HuH-7.5 (cell line): ENCODE results near the gene RIMS3.
A peak's percentile ranks its signal among the peaks of the same experiment; 100 is the strongest.
"Not testable (repeated sequence)": the region's sequence is repeated elsewhere in the genome, so short reads cannot be mapped to it uniquely, and the experiment has no call there.

Source experiments
- DNase-seq: peaks from one replicate; pipeline ENCODE4 v3.0.0; 2011; ENCODE audit warnings: low spot score

Gene RIMS3

DNA sequence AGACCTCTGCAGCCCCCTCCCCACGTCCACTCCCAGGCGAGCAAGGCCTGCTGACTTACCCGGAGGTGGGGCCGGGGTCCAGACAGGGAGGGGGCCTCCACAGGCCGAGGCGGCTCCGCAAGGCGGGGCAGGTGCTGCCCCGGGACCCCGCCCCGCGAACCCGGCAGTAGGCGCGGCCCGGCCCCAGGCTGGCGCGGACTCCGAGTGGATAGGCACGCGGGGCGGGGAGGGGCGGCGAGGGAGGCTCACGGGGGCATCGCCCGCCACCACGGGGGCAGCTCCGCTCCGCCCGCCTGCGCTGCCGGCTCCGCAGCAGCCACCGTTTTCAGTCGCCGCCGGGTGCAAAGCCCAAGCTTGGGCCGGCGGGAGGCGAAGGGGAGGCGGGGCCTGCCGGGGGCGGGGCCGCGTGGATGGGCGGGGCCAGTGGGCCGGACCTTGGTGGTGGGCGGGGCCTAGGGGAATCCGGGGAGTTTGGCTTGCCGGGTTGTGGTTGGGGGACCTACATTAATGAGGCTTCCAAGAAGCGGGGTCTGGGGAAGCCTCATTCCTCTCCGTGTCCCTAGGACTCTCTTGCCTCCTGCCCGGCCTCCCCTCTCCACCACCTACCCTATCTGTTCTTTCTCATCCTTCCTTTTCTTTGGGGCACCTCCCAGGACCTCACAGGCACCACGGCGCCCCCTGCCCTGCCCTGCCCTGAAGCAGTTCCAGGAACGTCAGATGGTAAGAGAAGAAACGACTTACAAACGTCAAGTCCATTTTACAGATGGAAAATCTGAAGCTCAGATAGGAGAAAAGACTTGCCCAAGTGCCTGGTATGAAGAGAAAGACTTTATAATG, at the start of gene RIMS3:
TSS of gene RIMS3 (minus strand) at position 348 of the 837 bp plus-strand sequence. CDS start 23,757 bp downstream, outside the sequence.
- DNase-seq = peak; percentile 69

DNA sequence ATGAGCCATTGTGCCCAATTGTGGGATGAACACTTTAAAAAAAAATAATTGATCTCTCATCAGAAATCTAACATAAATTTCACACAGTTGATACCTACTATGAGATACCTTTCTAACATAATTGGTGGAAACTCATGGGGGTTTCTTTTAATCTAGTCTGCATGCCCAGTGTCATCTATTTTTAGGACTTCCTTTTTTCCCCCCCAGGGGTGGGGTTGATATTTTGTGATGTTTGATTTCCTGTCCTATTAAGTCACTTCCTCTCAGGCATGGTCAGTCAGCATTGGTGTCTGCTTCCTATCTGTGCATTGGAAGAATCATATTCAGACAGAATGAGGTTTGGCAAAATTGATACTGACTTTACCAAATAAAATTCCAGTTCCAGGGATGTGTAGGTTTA, 47.5 kb upstream of the RIMS3 start:
- no peak for DNase-seq

DNA sequence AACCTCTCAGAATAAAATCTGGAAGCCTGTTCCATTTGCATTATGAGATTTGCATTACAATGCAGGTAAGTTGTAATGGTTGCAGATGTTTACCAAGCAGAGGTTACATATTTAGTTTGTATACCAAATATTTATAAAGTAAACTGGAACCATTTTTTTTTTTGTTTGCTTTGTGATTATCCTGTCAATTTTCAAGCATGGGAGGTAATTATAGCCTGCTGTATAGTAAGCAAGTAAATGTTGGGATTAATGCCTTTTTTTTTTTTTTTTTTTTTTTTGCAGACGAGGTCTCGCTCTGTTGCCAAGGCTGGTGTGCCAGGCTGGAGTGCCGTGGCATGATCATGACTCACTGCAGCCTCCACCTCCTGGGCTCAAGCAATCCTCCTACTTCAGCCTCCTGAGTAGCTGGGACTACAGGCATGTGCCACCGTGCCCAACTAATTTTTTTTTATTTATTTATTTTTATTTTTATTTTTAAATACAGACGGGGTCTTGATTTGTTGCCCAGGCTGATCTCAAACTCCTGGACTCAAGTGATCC, 47.0 kb upstream of the RIMS3 start:
- no peak for DNase-seq

DNA sequence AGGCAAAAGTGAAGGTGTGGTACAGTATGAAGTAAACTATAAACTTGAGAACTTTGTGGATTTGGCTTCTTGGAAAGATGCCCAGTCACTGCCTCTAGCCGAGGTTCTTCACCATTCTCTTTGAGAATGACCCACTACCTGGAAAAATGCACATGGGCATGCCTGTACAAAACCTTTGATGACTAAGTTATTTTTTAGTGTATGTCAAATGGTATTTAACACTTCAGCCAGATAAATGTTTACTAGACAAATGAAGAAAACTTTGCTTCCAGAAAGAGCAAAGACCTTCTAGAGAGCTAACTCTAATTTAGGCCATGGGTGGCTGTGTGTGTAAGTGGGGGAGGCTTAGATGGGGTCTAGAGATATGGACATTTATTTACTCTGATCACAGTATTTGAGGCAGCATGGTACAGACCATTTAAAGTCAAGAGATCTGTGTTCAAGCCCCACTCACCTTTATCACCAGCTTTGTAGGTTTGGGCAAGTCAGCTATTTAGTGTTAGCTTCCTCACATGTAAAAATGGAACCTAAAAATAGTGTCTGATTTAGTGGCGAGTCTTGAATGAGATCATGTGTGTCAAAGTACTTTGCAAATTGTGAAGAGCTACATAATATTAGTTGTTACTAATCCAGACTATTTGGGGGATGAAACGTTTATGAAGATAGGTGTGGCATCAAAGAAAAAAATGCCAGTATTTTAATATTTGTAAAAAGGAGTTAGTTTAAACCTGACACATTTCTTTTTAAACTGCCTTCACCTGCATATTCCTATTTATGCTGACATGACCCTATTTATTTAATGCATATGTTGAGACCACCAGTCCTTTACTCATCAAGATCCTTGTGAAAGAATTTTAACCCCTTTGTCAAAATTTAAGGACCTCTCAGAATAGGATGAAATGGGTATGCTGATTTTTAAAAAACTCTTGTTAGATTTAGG, 46.3 kb upstream of the RIMS3 start:
- DNase-seq = no peak

DNA sequence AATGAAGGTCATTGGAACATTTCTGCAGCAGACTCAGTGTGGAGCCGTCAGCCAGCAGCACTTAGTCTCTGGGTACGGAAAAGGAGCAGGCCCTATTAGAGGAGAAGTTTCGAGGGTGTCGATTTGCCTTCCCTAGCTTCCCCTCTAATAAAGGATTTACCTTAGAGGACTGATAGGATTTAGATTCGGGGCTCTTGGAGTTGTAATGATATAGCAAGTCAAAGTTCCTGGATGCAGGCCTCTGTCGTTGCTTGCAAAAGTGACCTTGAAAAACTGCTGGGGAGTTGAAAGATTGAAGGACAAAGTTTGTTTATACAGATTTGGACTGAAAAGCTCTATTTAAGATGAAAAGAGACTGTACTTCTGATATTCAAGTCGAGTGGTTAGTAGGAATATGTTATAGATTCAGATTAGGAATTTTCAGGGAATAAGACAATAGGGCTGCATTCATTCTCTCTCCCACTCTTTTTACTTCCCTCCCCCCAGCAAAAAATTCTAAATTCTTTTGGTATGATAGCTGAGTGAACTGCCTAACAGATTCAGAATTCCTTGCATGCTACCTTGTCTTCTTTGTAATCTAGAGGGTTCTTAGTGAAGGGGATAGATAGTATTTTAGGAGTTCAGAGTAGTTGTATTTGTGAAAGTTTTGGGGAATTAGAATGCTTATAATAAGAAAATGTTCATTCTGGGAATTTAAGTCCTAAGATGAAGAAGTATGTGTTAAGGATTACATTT, 45.3 kb upstream of the RIMS3 start:
- DNase-seq = no peak

DNA sequence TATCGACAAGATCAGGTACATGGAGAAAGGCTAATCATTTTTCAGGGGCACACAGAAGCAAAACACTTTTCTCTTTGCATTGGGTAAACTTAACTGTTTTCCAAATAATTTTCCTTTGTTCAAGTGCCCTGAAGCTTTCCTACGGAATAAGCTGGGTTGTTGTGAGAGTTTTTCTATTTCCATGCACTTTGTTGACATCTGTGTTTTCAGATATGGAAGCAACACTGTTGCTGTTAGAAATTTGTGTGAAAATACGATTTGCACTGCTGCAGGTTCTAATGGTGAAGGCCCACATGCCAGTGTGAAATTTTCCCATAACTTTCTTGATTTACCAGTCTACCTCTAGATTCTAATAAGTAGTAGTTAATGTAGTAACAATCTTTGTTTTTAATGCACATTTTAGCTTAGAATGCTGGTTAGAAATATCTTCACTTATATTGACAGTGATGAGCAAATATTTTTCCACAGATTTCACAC, 44.4 kb upstream of the RIMS3 start:
- no peak for DNase-seq

DNA sequence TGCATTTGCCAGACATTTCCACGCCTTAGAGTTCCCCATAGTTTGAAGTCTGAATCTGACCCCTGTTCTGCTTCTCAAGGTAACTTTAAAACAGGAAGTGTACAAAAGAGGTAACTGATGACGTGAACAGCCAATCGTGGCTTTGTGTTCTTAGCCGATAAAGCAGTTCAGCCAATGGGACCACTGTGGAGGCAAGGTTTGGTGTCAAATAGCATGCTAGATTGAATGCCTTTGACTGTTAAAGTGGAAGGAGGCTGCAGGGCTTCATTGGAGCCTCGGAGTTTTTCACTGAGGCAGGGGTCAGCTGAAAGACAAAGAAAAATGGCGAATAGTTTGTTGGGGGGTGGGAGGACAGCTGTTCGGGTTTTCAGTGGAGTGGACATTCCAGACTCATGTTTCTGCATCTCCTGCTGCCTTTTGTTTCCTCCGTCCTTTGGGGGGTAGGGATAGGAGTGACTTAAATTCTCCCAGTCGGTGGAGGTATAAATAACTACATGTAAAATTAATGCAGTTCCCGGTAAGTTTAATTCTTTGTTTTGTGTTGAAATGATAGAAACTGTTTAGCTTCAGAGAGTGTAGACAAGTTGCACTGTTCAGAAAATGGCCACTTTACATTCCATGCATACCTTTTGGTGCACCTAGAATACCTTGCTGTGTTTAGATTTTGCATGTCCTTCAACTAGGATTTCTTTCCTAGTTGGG, 43.8 kb upstream of the RIMS3 start:
- DNase-seq = peak; percentile 46

DNA sequence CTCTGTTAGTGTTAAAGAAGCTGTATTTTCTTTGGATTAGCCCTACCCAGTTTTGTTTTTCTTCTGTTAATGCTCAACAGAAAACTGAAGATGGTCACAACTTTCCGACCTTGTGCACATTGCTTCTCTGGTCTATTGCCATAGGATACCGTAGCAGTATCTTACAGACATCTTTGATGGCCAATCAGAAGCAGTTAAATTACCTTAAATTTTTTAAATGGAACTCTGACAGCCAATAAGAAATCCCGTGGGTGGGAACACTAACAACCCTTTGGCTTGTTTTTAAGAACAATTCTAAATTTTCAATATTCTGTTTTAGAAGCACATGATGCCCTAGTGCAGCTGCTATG, 43.2 kb upstream of the RIMS3 start:
- no peak for DNase-seq

DNA sequence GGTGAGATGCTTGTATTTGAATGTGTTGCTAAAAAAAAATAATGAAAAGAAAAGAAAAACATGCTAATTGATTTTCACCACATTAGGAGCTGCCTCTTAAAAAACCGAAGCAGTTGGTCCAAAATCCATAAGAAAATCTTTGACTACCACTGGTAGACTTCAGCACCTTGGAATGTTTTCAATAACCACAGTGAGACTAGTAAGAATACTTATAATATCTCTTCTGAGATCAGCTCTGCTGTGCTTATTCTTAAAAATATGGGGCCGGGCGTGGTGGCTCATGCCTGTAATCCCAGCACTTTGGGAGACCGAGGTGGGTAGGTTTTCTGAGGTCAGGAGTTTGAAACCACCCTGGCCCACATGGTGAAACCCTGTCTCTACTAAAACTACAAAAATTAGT, 41.1 kb upstream of the RIMS3 start:
- no peak for DNase-seq

DNA sequence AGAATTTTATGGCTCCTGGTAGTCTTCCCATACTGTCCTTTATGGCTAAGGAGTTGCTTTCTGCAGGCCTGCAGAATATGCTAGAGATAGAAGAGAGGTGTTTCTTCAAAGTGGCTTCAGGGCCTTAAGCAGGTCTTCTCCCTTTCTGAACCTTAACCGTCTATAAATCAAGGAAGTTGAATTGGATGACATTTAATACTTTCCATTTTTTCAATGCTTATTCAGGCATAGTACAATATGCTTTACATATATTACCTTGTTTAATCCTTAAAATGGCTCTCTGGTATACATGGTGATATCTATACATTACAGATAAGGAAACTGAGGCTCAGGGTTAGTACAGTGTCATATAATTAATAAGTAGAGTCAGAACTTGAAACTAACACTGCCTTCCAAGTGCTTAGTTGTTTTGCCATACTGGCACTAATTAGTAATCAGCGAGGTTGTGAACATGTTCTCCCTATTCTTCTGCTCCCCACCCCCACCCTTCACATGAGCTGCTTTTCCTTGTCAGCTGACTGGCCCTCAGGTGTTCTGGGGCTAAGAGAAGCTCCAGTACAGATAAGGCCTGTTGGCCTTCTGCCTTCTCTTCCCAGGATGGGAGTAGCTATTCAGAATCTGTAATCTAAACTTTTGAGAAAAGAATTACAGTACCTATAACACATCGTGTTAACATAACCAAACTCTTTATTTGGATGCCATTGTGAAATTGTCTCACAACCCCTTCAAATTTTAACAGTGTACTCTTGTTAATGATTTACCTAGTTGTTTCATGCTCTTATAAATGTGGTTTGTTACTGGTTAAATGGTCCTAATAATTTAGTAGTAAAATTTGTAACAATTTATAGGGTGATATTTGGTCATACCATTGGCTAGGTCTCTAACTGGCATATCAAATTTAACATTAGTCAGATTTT, 39.6 kb upstream of the RIMS3 start:
- no peak for DNase-seq

DNA sequence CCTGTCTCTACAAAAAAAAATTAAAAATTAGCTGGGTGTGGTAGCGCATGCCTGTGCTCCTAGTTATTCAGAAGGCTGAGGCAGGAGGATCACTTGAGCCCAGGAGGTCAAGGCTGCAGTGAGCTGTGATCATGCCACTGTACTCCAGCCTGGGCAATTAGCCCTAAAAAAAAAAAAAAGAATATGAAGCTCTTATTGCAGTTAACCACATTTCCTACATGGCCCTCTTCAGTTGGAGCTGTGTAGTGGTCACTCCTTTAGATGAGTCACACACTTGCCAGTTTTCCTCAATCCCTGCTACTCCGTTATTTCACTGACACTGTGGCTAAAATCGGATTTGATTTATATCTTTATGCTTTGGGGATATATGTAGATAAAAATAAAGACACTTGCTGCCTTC, 37.8 kb upstream of the RIMS3 start:
- DNase-seq = no peak

DNA sequence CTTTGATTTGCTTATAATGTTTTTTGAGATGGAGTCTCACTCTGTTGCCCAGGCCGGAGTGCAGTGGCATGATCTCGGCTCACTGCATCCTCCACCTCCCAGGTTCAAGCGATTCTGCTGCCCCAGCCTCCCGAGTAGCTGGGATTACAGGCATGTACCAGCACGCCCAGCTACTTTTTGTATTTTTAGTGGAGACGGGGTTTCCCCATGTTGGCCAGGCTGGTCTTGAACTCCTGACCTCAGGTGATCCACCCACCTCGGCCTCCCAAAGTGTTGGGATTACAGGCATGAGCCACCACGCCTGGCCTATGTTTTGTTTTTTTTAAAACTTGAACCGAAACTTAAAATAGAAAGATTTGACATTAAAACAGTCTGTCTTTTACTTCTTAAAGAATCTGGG, 37.3 kb upstream of the RIMS3 start:
- not testable (repeated sequence) for DNase-seq

DNA sequence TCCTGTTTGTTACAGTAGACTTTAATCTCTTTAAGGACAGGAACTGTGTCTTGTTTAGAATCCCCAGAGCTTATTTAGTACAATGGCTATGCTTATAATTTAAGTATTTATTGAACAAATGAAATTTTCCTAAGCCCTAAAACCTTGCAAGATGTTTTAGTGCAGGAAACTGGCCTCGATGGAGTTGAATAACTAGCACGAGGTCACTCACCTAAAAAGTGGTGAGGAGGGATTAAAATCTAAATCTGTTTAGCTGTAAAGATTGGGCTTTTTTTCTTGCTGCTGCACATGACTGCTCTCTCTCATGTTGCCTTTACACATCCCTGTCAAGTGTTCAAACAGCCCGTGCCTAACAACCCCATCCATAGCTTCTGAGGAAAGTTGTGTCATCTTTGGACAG, 36.2 kb upstream of the RIMS3 start:
- no peak for DNase-seq

DNA sequence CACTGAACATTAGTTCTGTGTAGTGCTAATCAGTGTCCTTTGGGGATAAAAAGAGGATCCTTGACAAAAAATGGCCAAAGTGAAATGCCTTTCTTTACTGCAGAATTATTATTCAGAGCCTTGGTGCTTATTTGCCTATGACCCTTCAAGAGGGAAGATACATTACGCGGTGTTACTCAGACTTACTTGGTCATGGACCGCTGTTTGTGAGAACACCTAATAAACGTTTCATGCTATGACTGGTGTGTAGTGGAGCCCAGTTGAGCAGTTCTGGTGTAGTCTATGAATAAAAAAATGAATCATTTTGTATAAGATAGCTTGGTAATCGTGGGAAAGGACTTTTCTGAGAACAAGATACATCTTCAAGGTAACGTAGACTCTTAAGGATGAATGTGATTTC, 34.3 kb upstream of the RIMS3 start:
- DNase-seq = no peak

DNA sequence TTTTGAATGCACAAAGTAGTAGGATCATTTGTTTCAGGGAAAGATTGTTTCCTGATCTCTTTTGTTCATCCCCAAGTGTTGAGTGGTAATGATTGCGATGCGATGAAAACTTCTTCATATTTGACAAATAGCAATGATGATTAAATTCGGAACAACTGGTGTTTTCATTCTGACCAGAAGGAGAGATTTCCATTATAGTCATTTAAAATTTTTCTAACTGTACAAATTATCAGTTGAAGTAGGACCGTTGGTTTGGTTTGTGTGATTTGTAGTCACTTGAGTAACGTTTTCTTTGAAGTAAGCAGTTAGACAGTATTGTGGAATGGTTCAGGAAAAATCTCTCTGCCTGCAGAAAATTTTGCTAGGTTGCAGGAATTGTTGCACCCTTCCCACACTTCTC, 32.0 kb upstream of the RIMS3 start:
- DNase-seq = no peak

DNA sequence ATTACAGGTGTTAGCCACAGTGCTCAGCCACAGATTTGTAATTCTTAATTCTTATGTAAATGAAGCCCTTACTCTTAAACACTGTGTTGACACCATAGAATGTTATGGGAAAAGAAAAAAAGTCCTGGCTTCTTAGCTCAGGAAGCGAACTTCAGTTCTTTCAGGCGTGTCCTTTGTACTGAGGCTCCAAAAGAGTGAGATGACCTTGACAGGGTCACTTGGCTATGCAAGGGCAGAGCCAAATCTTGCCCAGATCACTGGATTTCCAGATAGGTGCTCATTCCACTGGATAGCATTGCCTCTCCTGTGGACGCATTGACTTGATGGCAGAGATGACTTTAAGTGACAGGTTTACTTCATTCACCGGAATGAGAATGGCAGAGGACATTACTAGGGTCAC, 30.8 kb upstream of the RIMS3 start:
- DNase-seq = no peak

DNA sequence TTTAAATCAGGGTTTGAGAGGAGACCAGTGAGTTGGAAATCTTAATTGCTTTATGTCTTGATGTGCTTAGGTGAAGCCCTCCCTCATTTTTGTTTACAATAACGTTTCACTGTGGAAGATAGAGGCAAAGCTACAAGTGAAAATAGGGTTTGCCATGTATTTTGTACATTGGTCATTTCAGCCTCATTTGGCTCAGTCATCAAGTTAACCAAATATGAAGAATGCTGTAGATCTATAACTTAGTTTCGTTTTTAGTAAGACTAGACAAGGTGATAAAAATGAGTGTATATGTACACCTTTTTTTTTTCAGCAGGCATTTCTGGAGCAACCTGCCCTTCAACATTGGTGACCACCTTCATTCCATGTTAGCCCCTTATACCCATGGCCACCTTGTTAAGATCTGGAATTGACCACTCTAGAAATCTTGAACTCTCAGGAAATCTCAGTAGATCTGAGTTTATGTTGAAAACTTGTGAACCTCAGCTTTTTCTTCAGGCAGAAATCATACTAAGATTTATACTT, 28.9 kb upstream of the RIMS3 start:
- no peak for DNase-seq

DNA sequence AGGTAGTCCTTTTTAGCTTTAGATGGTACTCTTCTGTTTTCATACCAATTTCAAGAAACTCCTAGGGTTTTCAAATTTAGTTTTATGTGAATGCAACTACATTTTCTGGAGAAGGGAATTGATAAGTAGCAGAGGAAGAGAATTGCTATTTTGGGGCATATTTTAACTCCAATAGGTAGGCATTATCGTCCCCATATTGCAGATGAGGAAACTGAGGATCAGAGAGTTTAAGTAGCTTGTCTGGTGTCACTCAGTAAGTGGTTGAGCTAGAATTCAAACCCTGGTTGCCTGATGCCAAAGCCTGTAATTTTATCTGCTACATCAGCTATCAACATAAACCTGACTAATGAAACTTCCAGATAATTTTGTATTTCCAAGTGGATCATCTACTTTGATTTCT, 27.9 kb upstream of the RIMS3 start:
- no peak for DNase-seq

DNA sequence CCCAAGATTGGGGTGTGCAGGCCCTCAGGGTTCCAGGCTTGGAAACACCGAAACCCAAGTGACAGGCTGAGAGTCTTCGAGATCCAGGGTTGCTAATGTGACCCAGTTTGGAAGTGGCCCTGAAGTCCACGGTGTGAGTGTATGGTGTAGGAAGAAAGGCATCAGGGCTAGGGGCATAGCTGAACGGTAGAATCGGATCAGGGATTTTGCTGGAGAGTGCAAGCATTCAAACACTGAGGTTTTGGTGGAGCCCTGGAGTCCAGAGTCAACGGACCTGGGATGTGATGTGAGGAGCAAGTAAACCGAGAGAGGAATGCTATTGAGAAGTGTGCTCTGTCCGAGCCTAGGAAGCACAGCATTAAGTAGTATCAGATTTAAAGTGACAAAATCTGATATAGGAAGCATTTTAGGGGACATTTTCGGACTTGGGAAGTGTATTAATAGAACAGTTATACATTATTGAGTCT, 27.0 kb upstream of the RIMS3 start:
- DNase-seq = no peak
